Trophoblast cell (in vitro differentiated cells and primary cell): ENCODE results near the gene TOMM70.

Source experiments
- DNase-seq, 2 donors: peaks; one replicate each; pipeline ENCODE4 v3.0.0-alpha.2; 2016
- H2AFZ ChIP-seq: 2 replicates; pipeline ENCODE4 v1.6.1; 2013; ENCODE audit warnings: low read length, moderate library complexity, mild to moderate bottlenecking; ENCODE audit not compliant: insufficient read depth, poor library complexity
- H2AK5ac ChIP-seq: 2 replicates; pipeline ENCODE4 v1.6.1; 2013; ENCODE audit warnings: mild to moderate bottlenecking, low read length
- H2BK120ac ChIP-seq: 2 replicates; pipeline ENCODE4 v1.6.1; 2013; ENCODE audit warnings: low read length, mild to moderate bottlenecking, moderate library complexity; ENCODE audit not compliant: insufficient read depth, poor library complexity
- H2BK12ac ChIP-seq: 2 replicates; pipeline ENCODE4 v1.6.1; 2013; ENCODE audit warnings: mild to moderate bottlenecking, low read length, moderate library complexity
- H2BK5ac ChIP-seq: 2 replicates; pipeline ENCODE4 v1.6.1; 2013; ENCODE audit warnings: low read length, low read depth, moderate library complexity, mild to moderate bottlenecking; ENCODE audit not compliant: poor library complexity
- H3K14ac ChIP-seq: 2 replicates; pipeline ENCODE4 v1.6.1; 2013; ENCODE audit warnings: mild to moderate bottlenecking, low read length
- H3K18ac ChIP-seq: 2 replicates; pipeline ENCODE4 v1.6.1; 2013; ENCODE audit warnings: mild to moderate bottlenecking, low read length
- H3K23ac ChIP-seq: 2 replicates; pipeline ENCODE4 v1.6.1; 2013; ENCODE audit warnings: low read length
- H3K27ac ChIP-seq: 2 replicates; pipeline ENCODE4 v1.5.1; 2013; ENCODE audit warnings: low read depth, mild to moderate bottlenecking, inconsistent platforms, low read length, moderate library complexity
- H3K27me3 ChIP-seq: 2 replicates; pipeline ENCODE4 v1.6.1; 2013; ENCODE audit warnings: inconsistent platforms, mild to moderate bottlenecking, low read length, moderate library complexity; ENCODE audit not compliant: insufficient read depth
- H3K36me3 ChIP-seq, 2 experiments: 1 replicate in 1 of 2; 2 replicates in 1 of 2; pipeline ENCODE4 v1.6.1; 2013; ENCODE audit warnings: low read length in 2 of 2, mild to moderate bottlenecking in 2 of 2, moderate library complexity in 1 of 2; ENCODE audit not compliant: insufficient read depth in 2 of 2, control insufficient read depth in 1 of 2
- H3K4ac ChIP-seq: 2 replicates; pipeline ENCODE4 v1.6.1; 2013; ENCODE audit warnings: low read depth, mild to moderate bottlenecking, low read length, moderate library complexity
- H3K4me1 ChIP-seq, 2 experiments: 1 replicate in 1 of 2; 2 replicates in 1 of 2; pipeline ENCODE4 v1.6.1; 2013; ENCODE audit warnings: low read length in 2 of 2, mild to moderate bottlenecking in 2 of 2, moderate library complexity in 1 of 2; ENCODE audit not compliant: insufficient read depth in 2 of 2, control insufficient read depth in 1 of 2
- H3K4me2 ChIP-seq: 2 replicates; pipeline ENCODE4 v1.6.1; 2013; ENCODE audit warnings: inconsistent platforms, mild to moderate bottlenecking, low read length, moderate library complexity
- H3K4me3 ChIP-seq: 2 replicates; pipeline ENCODE4 v1.5.1; 2013; ENCODE audit warnings: mild to moderate bottlenecking, low read depth, low read length, inconsistent platforms
- H3K79me1 ChIP-seq: one replicate; pipeline ENCODE4 v1.6.1; 2013; ENCODE audit warnings: low read length
- H3K79me2 ChIP-seq: 2 replicates; pipeline ENCODE4 v1.6.1; 2013; ENCODE audit warnings: low read length, mild to moderate bottlenecking; ENCODE audit not compliant: control insufficient read depth, insufficient read depth, poor library complexity
- H3K9ac ChIP-seq: 2 replicates; pipeline ENCODE4 v1.6.1; 2013; ENCODE audit warnings: mild to moderate bottlenecking, low read length
- H3K9me3 ChIP-seq: 2 replicates; pipeline ENCODE4 v1.6.1; 2013; ENCODE audit warnings: low read depth, mild to moderate bottlenecking, control low read depth, inconsistent platforms, low read length; ENCODE audit not compliant: insufficient read depth
- H4K12ac ChIP-seq: 2 replicates; pipeline ENCODE4 v1.6.1; 2013; ENCODE audit warnings: low read depth, mild to moderate bottlenecking, low read length, moderate library complexity
- H4K8ac ChIP-seq: 2 replicates; pipeline ENCODE4 v1.6.1; 2013; ENCODE audit warnings: low read depth, mild to moderate bottlenecking, low read length, moderate library complexity
- H4K91ac ChIP-seq: one replicate; pipeline ENCODE4 v1.6.1; 2013; ENCODE audit warnings: low read depth, mild to moderate bottlenecking, low read length, moderate library complexity
- whole genome bisulfite sequencing: extraction: QIAGEN DNeasy Blood & Tissue Kit; methylation state at CpG from one replicate; pipeline ENCODE4 v1.1.7; 2013; ENCODE audit warnings: missing lambda C conversion rate; ENCODE audit not compliant: insufficient read length, insufficient coverage; ENCODE audit errors: extremely low coverage; 5-methylcytosine and 5-hydroxymethylcytosine counted together

TOMM70 gene

GRCh38 chr3:100425316-100425715 is 24.4 kb upstream of the TOMM70 start:
- Histone ChIP-seq H4K91ac (no peak overlapping the region), H3K9me3 (no peaks in the 10 kb centered on the region), H3K36me3 (no peaks in the 10 kb centered on the region), H2BK120ac (no peak overlapping the region), H3K18ac (no peak overlapping the region), H3K23ac (no peak overlapping the region), H4K12ac (no peak overlapping the region), H3K4me3 (no peak overlapping the region), H3K9ac (no peak overlapping the region), H3K27ac (no peak overlapping the region), H2AFZ (no peak overlapping the region), H3K4ac (no peak overlapping the region), H3K4me2 (no peak overlapping the region), H2BK5ac (no peak overlapping the region), H3K79me2 (no peaks in the 10 kb centered on the region), H2AK5ac (no peak overlapping the region), H3K4me1 (peaks cover 2% of the 10 kb centered on the region in 2 experiments), H3K79me1 (no peaks in the 10 kb centered on the region), H3K27me3 (no peaks in the 10 kb centered on the region), H2BK12ac (no peak overlapping the region), H4K8ac (no peak overlapping the region), H3K14ac (no peak overlapping the region)
- no CpG with 5 or more reads among the region's 1 CpG for WGBS
- peak in 1 of 2 donors; percentile 63 for DNase-seq

DNA sequence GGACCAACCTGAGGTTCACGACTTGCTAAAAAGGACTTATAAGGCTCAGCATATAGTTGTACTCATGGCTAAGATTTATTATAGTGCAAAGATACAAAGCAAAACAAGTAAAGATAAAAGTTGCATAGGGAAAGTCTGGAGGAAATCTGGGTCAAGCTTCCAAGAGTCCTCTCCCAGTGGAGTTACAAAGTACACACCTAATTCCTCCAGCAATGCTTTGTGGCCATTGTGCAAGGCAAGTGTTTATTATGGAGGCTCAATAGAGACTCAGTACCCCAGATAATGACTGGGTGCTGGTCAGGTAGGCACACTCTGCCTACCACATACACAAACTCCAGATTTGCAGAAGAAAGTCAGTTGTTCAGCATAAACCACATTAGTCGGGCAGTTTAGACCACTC is 23.4 kb upstream of the TOMM70 start:
- H3K79me2 ChIP-seq: no peaks in the 10 kb centered on the region
- no peaks in the 10 kb centered on the region for H3K36me3 ChIP-seq
- H3K23ac ChIP-seq: no peak overlapping the region
- H4K12ac ChIP-seq: no peak overlapping the region
- DNase-seq: no peak
- H2AK5ac ChIP-seq: no peak overlapping the region
- H2BK5ac ChIP-seq: no peak overlapping the region
- no peak overlapping the region for H3K27ac ChIP-seq
- no peaks in the 10 kb centered on the region for H3K9me3 ChIP-seq
- no CpG with 5 or more reads among the region's 2 CpGs for WGBS
- no peak overlapping the region for H2BK12ac ChIP-seq
- no peak overlapping the region for H3K4me2 ChIP-seq
- H3K4me3 ChIP-seq: no peak overlapping the region
- H3K4me1 ChIP-seq: peaks cover 2% of the 10 kb centered on the region in 2 experiments
- no peak overlapping the region for H3K14ac ChIP-seq
- H3K27me3 ChIP-seq: no peaks in the 10 kb centered on the region
- H3K9ac ChIP-seq: no peak overlapping the region
- no peak overlapping the region for H4K8ac ChIP-seq
- no peak overlapping the region for H4K91ac ChIP-seq
- H3K18ac ChIP-seq: no peak overlapping the region
- H2AFZ ChIP-seq: no peak overlapping the region
- H3K79me1 ChIP-seq: no peaks in the 10 kb centered on the region
- no peak overlapping the region for H3K4ac ChIP-seq
- no peak overlapping the region for H2BK120ac ChIP-seq

DNA sequence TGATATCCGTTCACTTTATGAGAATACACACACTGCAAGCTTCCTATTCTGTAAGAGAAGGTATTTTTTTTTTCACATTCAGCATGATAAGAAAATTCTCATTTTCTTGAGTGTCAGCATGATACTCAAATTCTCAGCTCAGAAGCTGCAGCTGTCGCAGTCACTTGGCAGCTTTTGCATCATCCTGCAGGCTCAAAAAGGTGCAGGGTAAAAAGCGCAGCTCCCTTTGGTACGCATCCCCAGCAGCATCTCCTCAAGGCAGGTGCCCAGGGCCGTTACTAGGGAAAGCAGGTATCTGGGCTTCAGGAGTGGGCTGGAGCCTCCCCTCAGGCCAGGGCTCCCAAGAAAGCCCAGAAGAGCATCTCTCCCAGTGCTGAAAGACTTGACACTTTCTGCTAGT is 22.7 kb upstream of the TOMM70 start:
- Histone ChIP-seq H3K9me3 (no peaks in the 10 kb centered on the region), H3K27ac (no peak overlapping the region), H3K27me3 (no peaks in the 10 kb centered on the region), H4K12ac (no peak overlapping the region), H2BK12ac (no peak overlapping the region), H3K79me2 (no peaks in the 10 kb centered on the region), H3K4me3 (no peak overlapping the region), H2AK5ac (no peak overlapping the region), H3K23ac (no peak overlapping the region), H3K14ac (no peak overlapping the region), H3K4me2 (no peak overlapping the region), H3K9ac (no peak overlapping the region), H3K4me1 (peaks cover 2% of the 10 kb centered on the region in 2 experiments), H4K8ac (no peak overlapping the region), H3K18ac (no peak overlapping the region), H2BK120ac (no peak overlapping the region), H3K79me1 (no peaks in the 10 kb centered on the region), H3K4ac (no peak overlapping the region), H2BK5ac (no peak overlapping the region), H2AFZ (no peak overlapping the region), H3K36me3 (no peaks in the 10 kb centered on the region), H4K91ac (no peak overlapping the region)
- WGBS: no CpG with 5 or more reads among the region's 5 CpGs
- no peak for DNase-seq

GRCh38 chr3:100420885-100421284 is 20.0 kb upstream of the TOMM70 start:
- Histone ChIP-seq H2AK5ac (no peak overlapping the region), H3K9ac (no peak overlapping the region), H3K18ac (no peak overlapping the region), H3K9me3 (no peaks in the 10 kb centered on the region), H2BK120ac (no peak overlapping the region), H4K91ac (no peak overlapping the region), H3K4me2 (no peak overlapping the region), H2BK12ac (no peak overlapping the region), H3K27me3 (no peaks in the 10 kb centered on the region), H3K23ac (no peak overlapping the region), H3K4ac (no peak overlapping the region), H2BK5ac (no peak overlapping the region), H3K79me1 (no peaks in the 10 kb centered on the region), H3K14ac (no peak overlapping the region), H4K8ac (no peak overlapping the region), H4K12ac (no peak overlapping the region), H3K4me3 (no peak overlapping the region), H3K36me3 (no peaks in the 10 kb centered on the region), H3K27ac (no peak overlapping the region), H2AFZ (no peak overlapping the region), H3K79me2 (no peaks in the 10 kb centered on the region), H3K4me1 (peaks cover 0 to 2% of the 10 kb centered on the region in 2 experiments)
- no CpG with 5 or more reads among the region's 2 CpGs for WGBS
- no peak for DNase-seq
